ENCODE results near the gene ACTA2.

ACTA2 gene

DNA sequence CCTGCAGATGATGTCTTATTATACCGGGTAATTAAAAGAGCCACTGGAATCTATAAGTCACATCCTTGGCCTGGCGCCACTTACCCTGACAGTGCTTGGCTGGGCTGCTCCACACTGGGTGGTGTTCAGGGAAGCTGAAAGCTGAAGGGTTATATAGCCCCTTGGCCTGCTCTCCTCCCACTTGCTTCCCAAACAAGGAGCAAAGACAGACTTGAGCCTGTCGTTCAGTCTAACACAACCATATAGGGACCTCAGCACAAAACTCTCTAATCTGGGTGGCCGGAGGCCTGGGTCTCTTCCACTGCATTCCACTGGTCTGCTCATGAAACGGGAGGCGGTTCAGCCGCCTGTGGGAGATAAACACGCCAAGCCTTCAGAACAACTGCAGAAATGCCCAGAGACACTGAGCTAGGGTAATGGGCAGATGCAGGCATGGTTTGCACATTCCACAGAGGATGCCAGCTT is at the start of gene ACTA2:
Gene ACTA2, minus strand, starts transcription at position 127 of the 465 bp plus-strand sequence. CDS start 3,843 bp downstream, outside the sequence.
- no peak for DNase-seq

DNA sequence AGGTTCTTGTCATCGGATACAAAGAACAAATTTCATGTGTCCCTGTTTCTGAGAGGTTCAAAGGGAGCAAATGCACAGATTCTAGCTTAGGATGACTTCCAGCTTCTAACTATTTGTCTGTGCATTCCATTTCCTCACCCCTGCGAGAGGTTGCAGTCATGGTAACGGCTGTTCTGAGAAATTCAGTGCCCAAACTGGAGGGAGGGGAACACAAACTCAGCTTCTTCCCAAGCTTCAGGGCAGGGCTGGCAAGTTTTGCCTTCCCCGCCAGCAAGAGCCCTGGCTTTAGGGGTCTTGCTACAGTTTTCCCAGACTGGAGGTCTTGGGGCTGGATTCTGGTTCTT is 49.1 kb upstream of the ACTA2 start:
- DNase-seq, result no peak

DNA sequence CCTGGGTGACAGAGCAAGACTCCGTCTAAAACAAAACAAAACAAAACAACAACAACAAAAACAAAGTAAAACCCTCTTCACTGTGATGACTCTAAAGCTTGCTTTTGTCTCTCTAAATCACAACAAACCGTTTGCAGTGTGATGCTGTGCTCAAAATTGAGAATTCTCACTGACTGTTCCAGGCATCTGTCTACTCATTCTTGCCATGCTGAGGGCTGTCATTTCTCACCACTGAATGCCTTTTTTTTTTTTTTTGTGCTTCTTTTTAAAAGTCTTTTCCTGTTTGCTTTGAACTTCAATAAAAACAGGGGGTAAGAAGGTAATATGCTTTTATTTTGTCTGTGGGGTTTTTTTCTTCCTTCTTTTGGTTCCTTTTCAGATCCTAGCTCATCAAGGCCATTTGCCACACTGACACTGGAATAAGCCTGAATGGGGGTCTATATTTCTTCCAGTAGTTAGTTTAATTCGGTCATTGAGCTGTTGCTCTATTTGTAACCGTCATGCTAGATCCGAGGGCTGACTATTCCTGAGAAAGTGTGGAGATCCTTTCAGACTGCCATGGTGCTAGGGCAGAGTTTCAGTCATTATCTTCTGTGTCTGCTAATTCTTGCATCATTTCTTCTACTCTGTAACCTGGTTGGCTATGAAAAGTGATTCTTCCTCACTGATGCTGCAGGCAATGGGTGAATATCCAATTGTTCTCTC is 48.6 kb upstream of the ACTA2 start:
- no peak for DNase-seq

DNA sequence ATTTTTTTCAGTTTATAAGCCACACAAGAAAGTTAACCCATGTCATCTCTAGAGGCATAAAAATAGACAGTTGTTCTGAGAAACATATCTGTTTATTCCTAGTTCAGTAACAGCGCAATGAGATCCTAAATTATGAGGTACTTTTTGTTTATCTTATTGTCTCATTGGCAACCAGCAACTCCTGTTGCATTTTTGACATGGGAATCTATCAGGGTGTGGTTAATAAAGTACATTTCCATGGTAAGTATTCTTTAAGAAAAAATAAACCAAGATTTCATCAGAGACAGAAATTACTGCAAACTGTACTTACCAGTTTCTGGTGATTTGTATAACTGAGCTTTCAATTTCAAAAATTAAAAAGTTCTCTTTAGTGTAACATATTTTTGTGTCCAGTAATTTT is 47.1 kb upstream of the ACTA2 start:
- no peak for DNase-seq

DNA sequence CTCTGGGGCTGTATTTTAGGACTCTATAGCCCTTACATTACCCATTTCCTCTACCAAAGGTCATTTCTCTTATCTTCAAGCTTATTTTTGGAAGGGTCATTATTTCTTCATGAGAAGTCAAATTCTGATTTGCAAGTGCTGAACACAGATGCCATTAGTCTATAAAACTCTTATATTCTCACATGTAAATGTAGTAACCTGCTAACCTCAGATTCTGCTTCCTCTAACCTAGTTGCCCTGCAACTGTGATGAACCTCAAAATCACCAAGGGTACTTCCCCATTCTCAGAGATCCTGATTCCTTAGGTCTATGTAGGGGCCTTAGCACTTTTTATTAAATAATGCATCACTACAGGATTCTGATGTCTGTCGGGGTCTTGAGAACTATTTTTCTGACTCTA is 44.4 kb upstream of the ACTA2 start:
- no peak for DNase-seq

DNA sequence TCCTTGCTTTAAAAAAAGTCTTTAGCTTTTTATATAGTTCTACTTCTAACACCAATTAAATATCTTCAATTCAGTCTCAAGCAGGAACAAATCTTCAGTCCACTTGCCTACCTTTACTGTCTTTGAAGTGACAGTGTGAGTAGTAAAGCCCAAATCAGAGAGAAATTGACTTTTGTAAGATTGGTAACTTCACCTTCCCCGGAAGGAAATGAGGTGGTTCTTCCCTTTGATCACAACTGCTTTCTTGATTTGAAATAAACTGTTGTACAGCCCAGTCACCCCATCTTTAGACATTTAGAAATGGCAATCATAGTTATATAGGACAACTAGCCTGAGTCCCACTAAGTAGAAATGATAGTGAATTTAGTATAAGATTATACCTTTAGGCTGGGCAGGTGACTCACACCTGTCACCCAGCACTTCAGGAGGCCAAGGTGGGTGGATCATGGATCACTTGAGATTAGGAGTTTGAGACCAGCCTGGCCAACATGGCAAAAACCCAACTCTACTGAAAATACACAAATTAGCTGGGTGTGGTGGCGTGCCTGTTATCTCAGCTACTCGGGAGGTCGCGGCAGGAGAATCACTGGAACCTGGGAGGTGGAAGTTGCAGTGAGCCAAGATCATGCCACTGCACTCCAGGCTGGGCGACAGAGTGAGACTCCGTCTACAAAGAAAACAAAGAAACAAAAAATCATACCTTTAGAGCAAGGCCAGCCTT is 42.7 kb upstream of the ACTA2 start:
- no peak for DNase-seq

DNA sequence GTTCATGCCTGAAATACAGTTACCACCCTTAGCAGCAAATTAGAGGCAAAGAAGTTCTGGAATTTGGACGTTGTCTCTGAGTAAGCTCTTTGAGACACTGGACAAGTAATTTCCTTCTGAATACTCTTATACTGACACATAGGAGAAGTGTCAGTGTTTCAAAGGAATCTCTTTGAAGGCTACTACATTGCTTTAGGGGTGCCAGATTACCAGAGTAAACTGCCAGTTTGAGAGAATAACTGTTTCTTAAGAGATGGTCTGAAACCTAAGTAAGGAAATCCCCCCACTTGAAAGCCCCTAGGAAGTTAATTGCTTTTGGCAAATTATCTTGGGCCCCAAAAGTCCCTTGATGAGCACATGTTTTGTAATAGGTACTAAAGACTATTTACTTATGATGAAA is 41.4 kb upstream of the ACTA2 start:
- DNase-seq, result no peak

DNA sequence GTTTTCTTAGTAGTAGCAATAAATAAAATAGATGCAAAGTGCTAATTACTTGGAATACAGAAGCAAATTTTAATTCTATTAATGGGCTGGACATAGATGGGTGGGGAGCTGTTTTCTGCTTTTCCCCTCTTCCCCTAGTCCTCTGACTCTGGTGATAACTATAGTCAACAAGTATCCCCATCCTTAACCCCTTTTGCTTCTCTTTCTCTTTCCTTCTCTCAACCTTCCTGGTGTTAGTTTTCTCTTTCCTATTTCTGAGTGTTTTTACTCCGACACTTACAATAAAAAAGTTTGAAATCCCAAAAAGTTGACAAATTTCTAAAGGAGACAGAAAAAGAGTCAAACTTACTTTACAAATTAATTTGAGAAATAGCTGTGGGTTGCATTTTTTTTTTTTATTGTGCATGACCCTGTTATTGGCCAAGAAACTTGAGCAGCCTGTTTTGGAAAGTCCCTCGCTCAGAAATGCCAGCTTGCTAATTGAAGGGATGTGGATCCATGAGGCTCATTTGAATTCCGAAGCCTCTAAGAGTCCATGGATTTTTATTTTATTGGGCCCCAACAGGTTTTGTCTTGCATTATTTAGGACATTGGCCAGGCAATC is 40.5 kb upstream of the ACTA2 start:
- DNase-seq, result no peak

DNA sequence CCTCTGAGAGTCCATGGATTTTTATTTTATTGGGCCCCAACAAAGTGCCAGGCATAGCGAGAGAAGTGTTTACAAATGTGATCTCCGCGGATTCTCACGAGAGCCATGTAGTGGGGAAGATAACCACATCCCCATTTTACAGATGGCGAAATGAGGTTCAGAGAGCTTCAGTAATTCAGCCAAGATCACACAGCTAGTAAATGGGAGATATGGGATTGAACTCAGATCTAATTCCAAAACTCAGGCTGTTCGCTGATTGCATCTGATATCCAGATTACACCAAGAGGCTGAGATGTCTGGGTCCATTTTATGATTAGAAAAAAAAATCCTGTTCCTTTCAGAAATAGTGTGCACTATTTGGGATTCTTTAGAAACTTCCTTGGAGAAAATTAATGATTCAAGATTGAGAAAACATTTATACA is 39.3 kb upstream of the ACTA2 start:
- DNase-seq, result no peak

DNA sequence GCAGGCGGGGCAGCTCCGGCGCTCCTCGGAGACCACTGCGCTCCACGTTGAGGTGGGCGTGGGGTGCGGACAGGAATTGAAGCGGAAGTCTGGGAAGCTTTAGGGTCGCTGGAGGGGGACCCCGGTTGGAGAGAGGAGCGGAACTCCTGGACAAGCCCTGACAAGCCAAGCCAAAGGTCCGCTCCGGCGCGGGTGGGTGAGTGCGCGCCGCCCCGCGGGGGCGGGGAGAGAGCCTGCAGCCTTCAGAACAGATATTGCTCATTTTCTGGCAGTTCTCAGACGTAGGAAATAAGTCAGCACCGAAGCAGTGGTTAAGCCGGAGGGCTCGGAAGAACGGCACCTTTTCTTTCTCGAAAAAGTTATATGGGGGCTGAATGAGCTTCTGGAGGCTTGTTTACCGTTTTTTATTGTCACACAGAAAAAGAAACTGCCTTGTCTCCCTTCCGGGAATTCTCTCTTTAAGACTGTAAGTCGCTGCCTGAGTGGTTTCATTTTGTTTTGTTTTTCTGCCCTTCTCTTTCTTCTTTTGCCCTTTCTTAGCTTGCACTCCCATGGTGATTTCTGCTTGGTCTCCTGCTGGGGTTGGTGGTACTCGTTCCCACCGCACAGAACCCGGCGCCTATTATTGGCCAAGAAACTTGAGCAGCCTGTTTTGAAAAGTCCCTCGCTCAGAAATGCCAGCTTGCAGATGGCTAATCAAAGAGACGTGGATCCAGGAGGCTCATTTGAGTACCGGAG is 38.8 kb upstream of the ACTA2 start:
- peak; percentile 50 for DNase-seq

DNA sequence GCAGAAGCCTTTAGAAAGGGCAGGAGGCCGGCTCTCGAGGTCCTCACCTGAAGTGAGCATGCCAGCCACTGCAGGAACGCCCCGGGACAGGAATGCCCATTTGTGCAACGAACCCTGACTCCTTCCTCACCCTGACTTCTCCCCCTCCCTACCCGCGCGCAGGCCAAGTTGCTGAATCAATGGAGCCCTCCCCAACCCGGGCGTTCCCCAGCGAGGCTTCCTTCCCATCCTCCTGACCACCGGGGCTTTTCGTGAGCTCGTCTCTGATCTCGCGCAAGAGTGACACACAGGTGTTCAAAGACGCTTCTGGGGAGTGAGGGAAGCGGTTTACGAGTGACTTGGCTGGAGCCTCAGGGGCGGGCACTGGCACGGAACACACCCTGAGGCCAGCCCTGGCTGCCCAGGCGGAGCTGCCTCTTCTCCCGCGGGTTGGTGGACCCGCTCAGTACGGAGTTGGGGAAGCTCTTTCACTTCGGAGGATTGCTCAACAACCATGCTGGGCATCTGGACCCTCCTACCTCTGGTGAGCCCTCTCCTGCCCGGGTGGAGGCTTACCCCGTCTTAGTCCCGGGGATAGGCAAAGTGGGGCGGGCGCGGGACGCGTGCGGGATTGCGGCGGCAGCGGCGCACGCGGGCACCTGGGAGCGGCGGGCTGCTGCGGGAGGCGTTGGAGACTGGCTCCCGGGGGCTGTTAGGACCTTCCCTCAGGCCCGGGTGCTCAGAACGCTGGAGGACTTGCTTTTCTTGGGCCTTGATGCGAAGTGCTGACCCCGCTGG is 38.0 kb upstream of the ACTA2 start, which contains the start of gene FAS:
Gene FAS, plus strand, starts transcription at position 415 of the 777 bp plus-strand sequence. Its CDS starts 79 bp downstream, at position 494.
- DNase-seq, result peak; percentile 73

DNA sequence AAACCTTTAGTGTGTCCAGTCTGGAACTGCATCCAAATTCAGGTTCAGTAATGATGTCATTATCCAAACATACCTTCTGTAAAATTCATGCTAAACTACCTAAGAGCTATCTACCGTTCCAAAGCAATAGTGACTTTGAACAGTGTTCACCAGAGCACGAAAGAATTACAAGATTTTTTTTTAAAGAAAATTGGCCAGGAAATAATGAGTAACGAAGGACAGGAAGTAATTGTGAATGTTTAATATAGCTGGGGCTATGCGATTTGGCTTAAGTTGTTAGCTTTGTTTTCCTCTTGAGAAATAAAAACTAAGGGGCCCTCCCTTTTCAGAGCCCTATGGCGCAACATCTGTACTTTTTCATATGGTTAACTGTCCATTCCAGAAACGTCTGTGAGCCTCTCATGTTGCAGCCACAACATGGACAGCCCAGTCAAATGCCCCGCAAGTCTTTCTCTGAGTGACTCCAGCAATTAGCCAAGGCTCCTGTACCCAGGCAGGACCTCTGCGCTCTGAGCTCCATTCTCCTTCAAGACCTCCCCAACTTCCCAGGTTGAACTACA is 37.3 kb upstream of the ACTA2 start:
- no peak for DNase-seq

DNA sequence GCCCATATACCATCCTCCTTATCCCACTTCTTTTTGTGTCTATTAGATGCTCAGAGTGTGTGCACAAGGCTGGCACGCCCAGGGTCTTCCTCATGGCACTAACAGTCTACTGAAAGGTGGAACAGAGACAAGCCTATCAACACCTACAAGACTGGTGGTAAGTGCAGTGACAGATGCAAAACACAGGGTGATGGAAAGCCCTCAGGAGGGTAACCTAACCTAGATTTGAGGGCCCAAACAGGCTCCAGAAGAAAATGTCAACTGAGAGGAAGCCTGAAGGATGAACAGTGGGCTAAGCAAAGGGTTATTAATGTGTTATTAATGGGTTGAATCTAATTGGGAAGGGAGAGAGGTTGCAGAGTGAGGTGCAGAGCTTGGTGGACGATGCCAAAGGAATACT is 36.9 kb upstream of the ACTA2 start:
- no peak for DNase-seq

DNA sequence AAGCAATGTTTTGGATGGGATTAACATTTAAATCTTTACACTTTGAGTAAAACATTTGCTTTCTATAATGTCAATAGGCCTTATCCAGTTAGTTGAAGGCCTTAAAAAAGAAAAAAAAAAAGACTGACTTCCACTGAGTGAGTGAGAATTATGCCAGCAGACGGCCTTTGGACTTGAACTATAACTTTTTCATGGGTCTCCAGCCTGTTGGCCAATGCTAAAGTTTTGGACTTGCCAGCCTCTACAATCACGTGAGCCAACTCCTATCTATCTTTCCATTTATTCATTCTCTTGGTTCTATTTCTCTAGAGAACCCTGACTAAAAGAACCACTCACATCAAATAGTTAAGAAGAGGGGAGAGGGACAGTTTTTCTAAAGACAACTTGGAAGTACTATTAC is 35.3 kb upstream of the ACTA2 start:
- DNase-seq, result no peak

DNA sequence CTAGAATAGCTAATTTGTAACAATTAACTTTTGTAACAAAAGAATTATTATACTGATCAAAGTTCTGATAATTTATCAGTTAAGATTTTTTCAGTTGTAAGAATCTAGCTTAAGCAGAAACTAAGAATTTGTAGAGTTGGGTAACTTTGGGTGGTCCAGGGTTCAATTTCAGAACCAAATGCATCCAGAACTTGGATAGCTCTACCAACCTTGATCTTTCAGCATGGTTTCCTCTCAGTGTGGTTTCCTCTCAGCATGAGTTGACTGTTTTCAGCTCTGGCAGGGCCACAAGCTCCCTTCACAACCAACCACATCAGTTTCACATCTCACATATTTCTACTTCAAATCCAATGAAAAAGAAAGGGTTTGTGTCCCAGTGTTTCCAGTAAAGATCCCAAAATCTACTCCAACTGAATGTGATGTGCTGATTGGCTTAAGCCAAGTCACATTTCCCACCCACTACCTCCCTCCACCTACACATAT is 34.7 kb upstream of the ACTA2 start:
- no peak for DNase-seq

DNA sequence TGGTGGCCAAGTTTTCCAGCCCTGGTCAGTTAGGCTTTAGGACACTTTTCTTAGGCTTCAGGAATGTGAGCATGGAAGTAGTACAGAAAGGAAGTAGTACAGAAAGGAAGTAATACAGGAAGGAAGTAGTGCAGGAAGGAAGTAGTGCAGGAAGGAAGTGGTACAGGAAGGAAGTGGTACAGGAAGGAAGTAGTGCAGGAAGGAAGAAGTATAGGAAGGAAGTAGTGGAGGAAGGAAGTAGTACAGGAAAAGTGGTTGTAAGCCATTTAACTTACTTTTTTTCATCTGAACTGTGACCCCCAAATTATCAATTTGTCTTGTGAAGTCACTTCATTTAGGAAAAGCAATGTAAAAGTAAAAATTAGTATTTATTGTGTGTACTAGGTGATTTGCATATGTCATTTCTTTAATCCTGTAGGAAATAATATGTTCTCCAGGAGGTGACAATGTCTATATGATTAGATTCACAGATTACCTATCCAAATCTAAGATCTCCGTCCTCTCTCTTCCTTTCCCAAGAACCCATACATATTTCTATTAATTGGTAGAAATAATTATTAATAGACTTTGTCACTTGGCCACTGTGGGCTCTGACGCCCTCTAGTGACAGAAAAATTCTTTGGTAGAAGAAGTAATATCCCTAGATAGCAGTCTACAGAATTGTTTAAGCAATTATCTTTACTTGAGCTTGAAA is 34.1 kb upstream of the ACTA2 start:
- no peak for DNase-seq

DNA sequence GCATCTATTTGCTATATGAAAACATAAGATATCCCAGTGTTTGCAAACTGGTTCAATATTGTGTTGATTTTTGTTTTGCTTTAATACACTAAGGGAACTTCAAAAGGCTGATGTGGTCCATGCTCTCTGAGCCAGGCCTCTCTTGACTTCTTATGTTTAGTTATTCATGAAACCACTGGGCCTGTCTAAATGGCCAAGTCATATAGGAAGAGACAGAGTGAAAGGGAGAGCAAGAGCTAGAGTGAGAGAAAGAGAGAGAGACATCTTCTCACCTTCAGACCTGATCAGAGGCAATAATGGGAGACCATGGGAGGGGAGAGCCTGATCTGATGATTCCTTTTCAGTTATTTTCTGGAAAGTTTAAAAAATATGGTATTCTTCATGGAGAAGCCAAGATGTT is 32.0 kb upstream of the ACTA2 start:
- no peak for DNase-seq

DNA sequence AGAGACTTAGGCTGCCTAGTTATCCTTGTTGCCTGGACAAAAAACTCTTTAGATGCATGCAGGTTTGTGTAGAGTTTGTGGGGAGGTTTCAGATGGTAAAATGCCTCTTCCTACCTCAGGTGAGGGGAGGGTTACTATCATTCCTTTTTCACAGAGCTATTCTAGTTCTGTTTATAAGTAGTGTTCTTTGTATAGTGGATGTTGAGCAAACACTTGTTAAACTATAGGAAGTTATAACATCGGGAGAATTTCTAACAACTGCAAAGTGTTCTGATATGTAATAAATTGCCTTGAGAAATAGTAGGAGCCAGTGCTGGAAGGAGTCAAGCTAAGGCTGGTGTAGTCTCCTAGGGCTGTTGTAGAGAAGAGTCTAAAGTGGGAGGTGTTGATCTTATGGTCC is 31.4 kb upstream of the ACTA2 start:
- no peak for DNase-seq

DNA sequence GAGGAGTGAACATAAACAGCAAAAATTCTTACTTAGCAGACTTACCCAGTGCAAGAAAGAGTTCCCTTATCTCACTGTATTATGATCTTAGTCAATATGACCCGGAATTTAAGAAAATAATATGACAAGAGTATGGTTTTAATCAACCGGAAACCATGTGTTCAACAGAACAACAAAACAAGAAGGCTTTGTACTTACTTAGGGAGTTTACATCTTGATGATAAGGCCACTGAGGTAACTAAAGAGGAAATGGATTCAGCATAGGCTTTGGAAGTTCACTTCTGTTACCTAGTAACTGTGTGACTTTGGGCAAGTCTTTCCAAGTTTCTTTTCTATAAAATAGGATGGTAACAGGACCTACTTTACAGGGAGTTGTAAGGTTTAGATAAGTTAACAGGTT is 30.6 kb upstream of the ACTA2 start:
- no peak for DNase-seq

DNA sequence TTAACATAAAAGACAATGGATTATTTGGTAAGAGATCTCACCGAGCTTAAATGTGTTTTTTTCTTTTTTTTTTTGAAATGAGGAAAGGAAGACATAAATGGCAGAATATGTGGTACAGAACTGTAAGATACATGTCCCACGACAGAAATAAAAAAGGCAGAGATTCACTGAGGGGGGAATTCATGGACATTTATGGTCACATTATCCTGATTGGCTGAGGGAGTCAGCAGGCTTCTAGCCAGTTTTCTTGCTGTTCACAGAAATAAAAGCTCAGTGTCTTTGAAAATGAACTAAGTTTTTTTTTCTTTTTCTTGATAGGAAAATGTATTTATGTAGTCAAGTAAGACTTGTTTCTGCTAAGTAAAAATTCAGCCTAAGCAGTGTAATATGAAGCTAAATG is 29.8 kb upstream of the ACTA2 start:
- DNase-seq, result no peak

DNA sequence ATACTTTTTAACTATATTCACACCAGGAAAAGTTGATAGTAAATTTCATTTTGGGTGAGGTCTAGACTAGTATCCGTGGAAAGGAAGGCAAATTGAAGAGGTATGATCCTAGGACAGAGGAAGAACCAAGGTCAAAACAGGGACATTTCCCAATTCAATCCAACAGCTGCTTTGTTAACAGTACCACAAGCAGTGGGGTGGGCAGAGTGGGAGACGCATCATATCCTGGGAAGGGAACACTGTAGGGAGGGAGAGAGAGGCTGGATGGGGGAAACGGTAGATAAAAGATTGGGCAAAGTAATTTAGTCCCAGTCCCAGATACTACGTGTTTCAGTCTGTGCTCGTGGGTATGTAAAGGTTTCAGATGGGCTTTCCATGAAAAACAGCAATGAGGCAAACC is 28.9 kb upstream of the ACTA2 start:
- no peak for DNase-seq
